ENCODE measurements around the gene CLEC1A. TPM values are rescaled to one million over a fixed set of nuclear protein-coding genes. Genes with fewer than 3 reads are reported as not detected.

CLEC1A gene
- total RNA-seq, 1 experiment from 2014 or later, result 0.30 TPM

DNA sequence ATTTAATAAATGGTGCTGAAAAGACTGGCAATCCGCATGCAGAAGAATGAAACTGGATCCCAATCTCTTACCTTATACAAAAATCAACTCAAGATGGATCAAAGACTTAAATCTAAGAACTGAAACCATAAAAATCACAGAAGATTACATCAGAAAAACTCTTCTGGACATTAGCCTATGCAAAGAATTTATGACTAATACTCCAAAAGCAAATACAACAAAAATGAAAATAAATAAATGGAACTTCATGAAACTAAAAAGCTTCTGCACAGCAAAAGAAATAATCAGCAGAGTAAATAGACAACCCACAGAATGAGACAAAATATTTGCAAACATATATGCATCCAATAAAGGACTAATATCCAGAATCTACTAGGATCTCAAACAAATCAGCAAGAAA is 14.3 kb upstream of the CLEC1A start:
- no peak for DNase-seq
- H3K4me3 ChIP-seq, result no peak overlapping the region
- H3K27me3 ChIP-seq, result no peaks in the 10 kb centered on the region
- H3K36me3 ChIP-seq, result no peaks in the 10 kb centered on the region
- no peaks in the 10 kb centered on the region; the same call in 1 of the 2 replicates for H3K9me3 ChIP-seq

DNA sequence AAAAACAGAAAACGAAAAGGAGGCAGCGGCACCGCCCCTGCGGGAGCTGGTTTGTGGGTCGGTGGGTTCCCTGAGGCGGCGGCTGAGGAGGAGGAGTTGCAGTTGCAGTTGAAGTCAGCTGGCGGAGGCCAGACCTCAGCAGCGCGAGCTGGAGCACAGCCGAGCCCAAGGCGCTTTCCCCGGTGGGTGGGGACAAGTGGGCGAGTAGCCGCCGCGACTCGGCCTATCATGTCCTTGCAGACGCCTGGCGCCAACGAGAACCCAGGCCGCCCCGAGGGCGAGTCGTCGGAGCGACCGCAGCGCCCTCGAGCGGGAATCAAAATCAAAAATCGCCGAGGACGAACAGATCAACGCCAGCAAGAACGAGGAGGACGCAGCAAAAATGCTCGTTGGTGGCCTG is 12.7 kb upstream of the CLEC1A start:
- H3K4me3 ChIP-seq, result no peak overlapping the region
- no peak for DNase-seq
- H3K36me3 ChIP-seq, result no peaks in the 10 kb centered on the region
- H3K9me3 ChIP-seq, result no peaks in the 10 kb centered on the region; the same call in 1 of the 2 replicates
- no peaks in the 10 kb centered on the region for H3K27me3 ChIP-seq

DNA sequence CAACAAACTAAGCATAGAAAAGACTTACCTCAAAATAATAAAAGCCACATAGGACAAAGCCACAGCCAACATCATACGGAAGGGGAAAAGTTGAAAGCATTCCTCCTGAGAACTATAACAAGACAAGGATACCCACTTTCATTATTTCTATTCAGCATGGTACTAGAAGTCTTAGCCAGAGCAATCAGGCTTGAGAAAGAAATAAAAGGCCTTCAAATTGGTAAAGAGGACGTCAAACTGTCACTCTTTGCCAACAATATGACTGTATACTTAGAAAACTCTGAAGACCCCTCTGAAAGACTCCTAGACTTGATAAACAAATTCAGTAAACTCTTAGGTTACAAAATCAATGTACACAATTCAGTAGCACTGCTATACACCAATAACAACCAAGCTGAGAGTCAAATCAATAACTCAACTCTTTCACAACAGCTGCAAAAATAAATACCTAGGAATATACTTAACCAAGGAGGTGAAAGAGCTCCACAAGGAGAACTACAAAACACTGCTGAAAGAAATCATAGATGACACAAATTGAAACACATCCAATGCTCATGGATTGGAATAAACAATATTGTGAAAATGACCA is 11.6 kb upstream of the CLEC1A start:
- Histone ChIP-seq H3K36me3 (no peaks in the 10 kb centered on the region), H3K9me3 (no peaks in the 10 kb centered on the region; the same call in 1 of the 2 replicates), H3K27me3 (no peaks in the 10 kb centered on the region), H3K4me3 (no peak overlapping the region)
- DNase-seq, result no peak

DNA sequence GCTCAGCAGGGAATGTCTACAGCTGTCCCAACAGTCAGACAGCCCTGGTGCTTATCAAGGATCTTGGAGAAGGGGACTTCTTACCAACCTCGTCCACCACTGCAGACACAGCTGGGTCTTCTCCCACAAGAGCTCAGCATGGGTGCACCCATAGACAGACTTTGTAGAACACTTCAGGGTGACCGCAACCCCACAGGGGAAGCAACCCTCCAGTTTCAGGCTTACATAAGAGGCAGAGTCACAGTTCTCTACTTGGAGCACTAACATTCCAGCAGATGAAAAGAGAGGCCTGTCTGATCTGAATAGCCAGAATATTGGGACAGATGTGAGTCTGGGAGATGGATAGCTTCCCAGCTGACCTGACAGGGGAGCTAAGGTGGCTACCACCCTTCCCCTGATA is 3.5 kb upstream of the CLEC1A start:
- no peak overlapping the region for H3K4me3 ChIP-seq
- DNase-seq, result no peak
- H3K27me3 ChIP-seq, result no peaks in the 10 kb centered on the region

DNA sequence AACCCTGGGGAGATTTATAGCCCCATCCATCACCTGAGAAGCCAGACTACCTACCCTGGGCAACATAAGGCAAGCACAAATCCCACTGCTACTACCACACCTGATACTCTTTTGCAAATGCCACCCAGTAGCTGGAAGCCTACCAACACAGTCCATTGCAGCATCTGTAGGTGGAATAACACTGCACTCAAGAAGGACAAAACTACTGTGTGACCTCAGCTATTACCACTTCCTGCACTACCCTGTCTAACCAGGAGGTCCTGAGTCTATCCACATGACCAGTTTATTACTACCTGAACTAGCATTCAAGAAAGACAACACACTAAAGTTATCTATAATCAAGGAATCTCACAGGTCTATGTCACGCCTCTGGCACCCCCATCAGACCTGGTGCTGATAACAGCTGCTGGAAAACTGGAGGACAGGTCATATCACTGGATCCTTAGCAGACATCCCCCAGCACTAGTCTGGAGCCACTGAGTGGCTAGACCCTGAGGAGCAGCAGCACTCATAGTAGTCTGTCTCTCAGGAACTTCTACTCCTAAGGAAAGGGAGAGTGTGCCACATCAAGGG is 2.9 kb upstream of the CLEC1A start:
- DNase-seq, result no peak

More for the DNA sequence above, 3.5 kb upstream of the CLEC1A start:
- Histone ChIP-seq H3K36me3 (no peaks in the 10 kb centered on the region), H3K9me3 (peaks cover 3% of the 10 kb centered on the region)

DNA sequence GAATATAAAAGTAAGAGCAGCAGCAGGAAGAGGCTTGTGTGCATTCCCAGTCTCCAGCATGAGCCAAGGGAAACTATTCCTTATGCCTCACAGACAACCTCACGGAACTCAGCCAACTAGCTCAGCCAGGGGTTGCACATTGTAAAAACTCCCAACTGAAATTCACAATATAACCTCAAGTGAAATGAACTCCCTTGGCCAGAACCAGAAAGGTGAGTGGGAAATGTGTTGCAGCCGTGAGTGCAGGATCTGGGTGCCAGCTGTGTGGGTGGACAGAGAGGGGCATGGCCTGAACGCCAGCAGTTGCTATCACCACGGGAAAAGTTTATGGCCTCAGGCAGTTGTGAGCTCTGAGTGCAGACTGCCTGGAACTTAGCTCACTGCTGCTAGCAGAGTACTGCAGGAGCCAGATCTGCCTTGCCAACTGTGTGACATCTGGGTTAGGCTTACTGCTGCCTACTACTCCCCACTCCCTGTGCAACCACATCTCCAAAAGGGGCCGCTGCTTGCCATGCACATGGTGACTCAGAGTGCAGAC is 2.3 kb upstream of the CLEC1A start:
- H3K4me3 ChIP-seq, result peak overlapping the region; percentile 16; the same call in 1 of the 2 replicates
- H3K36me3 ChIP-seq, result no peaks in the 10 kb centered on the region
- H3K9me3 ChIP-seq, result peaks cover 3% of the 10 kb centered on the region
- no peaks in the 10 kb centered on the region for H3K27me3 ChIP-seq
- DNase-seq, result peak; percentile 88

More for the DNA sequence above, 2.9 kb upstream of the CLEC1A start:
- no peak overlapping the region for H3K4me3 ChIP-seq
- H3K36me3 ChIP-seq, result no peaks in the 10 kb centered on the region
- peaks cover 3% of the 10 kb centered on the region for H3K9me3 ChIP-seq
- no peaks in the 10 kb centered on the region for H3K27me3 ChIP-seq

DNA sequence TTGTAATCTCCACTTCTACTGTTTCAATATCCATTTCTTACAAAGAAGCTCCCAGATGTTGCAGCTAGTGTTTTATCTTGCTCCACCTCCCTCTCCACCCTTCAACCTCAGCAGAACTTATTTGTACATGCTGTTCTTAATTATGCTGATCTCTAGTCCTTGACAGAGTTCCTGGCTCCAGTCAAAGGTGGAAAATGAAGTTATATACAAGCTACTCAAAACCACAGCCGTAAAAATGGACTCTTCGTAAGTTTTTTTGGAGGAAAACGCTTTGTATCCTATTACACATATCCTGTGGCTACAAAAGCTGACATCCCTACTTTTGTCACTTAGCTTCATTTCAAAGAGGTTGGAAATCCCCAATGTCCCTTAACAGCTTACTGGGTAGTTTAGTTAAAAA is 1.3 kb downstream of the CLEC1A start:
- Histone ChIP-seq H3K4me3 (no peak overlapping the region), H3K36me3 (no peaks in the 10 kb centered on the region), H3K9me3 (no peaks in the 10 kb centered on the region), H3K27me3 (no peaks in the 10 kb centered on the region)
- DNase-seq, result no peak

DNA sequence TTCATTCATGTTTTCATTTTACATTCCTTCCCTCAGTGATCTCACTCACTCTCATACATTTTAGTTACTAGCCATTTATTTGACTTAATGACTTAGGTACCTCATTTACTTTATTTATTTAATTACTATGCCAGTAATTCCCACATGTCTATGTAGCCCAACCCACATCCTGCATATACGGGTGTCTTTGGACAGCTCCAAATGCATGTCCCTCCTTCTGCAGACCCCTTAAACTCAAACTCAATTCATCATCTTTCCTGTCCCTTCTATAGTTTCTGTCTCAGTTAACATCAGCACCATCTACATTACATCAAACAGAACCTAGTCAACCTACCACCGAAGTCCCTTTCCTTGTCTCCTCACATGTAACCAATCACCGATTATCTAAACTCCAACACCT is 2.8 kb downstream of the CLEC1A start:
- no peak for DNase-seq
- H3K36me3 ChIP-seq, result no peaks in the 10 kb centered on the region
- no peaks in the 10 kb centered on the region for H3K27me3 ChIP-seq
- no peak overlapping the region for H3K4me3 ChIP-seq
- H3K9me3 ChIP-seq, result no peaks in the 10 kb centered on the region

DNA sequence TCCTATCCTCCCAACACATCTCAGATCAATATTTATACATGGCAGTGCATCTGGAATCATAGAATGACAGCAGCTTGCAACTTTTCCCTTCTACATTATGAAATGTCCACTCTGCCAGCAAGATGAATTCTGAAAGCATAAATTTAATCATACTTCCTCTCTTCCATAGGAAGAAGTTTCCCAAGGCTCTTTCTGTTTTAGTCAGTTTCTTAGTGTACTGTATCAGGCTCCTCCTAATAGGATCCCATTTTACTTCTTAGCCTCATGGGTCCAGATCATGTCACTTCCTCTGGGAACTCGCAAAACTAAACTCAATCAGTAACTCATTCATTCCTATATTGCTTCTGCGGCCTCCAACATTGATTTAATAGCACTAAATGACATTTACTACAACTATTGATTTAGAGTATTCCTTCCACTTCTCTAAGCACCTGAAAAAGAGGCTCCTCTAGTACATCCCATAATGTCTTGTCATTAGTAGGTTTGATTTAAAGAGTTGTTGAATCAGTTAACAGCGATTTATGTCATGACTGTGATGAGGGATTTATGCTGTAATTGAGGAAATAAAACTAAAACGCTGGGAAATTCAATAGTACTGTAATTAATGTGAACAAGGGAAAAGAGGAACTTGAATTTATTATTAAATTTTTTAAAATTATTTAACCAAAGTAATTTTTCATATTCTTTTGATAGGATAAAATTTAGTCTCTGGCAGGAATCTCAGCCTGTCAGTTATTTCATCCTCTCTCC is 4.0 kb downstream of the CLEC1A start:
- no peaks in the 10 kb centered on the region for H3K27me3 ChIP-seq

DNA sequence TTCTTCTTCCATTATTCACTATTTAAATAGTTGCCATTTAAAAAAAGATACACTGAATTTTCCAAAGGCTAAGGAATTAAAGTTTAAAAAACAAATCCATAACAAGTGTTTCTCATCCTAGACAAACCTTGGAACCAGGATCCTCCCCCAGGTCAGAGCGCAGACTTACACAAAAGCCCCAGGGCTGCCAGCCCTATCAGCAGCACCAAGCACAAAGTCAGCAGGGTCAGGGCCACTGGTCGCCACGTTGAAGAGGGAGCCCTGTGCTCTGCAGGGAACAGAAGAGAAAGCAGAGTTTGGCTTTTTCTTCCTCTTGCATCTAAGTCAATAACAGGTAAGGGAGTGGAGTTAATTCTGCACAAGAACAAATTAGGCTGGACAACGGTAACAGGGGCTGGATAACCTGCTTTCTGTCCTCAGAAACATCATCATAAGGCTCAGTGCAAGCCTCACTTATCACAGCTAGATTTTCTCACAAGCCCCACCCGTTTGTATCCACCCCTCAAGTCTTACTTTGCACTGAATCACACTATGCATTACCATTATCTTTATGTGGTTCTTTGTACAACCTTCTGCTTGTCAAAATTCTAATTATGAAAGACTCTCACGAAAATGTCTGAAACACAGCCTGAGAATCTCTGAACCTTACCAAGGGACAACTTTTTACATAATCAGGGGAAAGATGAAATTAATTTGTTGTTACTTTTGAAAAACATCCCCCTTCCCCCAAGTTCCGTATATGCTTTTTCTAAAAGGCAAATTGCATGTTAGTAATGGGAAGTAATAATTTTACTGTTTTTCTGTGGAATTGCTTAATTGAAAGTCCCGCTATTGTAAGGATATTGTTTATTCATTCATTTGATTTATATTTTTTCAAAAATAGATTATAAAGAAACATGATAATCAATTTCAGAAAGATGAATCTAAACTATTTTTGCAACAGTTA is 9.6 kb downstream of the CLEC1A start:
- no peaks in the 10 kb centered on the region for H3K36me3 ChIP-seq
- DNase-seq, result no peak
- H3K4me3 ChIP-seq, result no peak overlapping the region
- H3K9me3 ChIP-seq, result peaks cover 6% of the 10 kb centered on the region; the same call in 1 of the 2 replicates
- no peaks in the 10 kb centered on the region for H3K27me3 ChIP-seq

More for the DNA sequence above, 4.0 kb downstream of the CLEC1A start:
- H3K9me3 ChIP-seq, result no peaks in the 10 kb centered on the region
- no peak overlapping the region for H3K4me3 ChIP-seq
- no peaks in the 10 kb centered on the region for H3K36me3 ChIP-seq
- no peak for DNase-seq

DNA sequence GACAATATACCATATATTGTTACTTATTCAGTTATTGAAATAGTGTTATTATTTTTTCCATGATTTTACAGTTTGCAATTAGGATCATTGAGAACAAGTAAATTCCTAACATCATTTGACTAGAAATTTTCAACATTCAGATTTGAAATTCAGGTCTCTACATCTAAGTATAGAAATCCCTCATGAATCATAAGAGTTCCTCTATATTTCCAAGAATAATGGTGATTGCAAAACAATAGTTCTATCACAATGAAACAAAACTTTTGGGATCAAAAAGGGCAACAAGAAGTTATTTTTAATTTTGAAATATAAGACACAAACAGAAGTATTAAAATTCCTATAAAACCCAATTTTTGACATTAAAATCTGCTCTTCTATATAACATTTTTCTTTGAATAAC is 10.8 kb downstream of the CLEC1A start:
- Histone ChIP-seq H3K36me3 (no peaks in the 10 kb centered on the region), H3K27me3 (no peaks in the 10 kb centered on the region), H3K4me3 (no peak overlapping the region), H3K9me3 (peaks cover 6% of the 10 kb centered on the region; the same call in 1 of the 2 replicates)
- DNase-seq, result no peak

DNA sequence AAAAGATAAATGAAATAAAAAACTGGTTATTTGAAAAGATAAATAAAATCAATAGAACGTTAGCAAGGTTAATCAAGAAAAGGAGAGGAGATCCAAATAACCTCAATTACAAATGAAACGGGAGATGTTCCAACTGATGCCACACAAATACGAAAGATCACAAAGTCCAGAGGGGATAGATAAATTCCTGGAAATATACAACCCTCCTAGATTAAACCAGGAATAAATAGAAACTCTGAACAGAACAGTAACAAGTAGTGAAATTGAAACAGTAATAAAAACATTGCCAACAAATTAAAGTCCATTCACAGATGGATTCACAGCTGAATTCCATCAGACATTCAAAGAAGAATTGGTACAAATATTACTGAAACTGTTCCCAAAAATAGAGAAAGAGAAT is 12.4 kb downstream of the CLEC1A start:
- Histone ChIP-seq H3K36me3 (no peaks in the 10 kb centered on the region), H3K27me3 (no peaks in the 10 kb centered on the region), H3K4me3 (no peak overlapping the region), H3K9me3 (peaks cover 6% of the 10 kb centered on the region; the same call in 1 of the 2 replicates)
- no peak for DNase-seq

DNA sequence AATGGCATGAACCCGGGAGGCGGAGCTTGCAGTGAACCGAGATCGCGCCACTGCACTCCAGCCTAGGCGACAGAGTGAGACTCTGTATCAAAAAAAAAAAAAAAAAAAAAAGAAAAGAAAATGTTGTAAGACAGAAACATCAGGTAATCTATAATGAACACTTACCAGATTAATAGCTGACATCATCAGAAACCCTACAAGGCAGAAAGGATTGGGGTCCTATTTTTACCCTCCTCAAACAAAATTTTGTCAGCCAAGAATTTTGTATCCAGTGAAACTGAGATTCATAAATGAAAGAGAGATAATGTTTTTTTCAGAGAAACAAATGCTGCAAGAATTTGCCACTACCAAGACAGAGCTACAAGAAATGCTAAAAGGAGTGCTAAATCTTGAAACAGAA is 14.1 kb downstream of the CLEC1A start:
- DNase-seq, result no peak
- H3K36me3 ChIP-seq, result no peaks in the 10 kb centered on the region
- no peaks in the 10 kb centered on the region for H3K27me3 ChIP-seq
- no peak overlapping the region for H3K4me3 ChIP-seq
- H3K9me3 ChIP-seq, result peaks cover 6% of the 10 kb centered on the region; the same call in 1 of the 2 replicates

DNA sequence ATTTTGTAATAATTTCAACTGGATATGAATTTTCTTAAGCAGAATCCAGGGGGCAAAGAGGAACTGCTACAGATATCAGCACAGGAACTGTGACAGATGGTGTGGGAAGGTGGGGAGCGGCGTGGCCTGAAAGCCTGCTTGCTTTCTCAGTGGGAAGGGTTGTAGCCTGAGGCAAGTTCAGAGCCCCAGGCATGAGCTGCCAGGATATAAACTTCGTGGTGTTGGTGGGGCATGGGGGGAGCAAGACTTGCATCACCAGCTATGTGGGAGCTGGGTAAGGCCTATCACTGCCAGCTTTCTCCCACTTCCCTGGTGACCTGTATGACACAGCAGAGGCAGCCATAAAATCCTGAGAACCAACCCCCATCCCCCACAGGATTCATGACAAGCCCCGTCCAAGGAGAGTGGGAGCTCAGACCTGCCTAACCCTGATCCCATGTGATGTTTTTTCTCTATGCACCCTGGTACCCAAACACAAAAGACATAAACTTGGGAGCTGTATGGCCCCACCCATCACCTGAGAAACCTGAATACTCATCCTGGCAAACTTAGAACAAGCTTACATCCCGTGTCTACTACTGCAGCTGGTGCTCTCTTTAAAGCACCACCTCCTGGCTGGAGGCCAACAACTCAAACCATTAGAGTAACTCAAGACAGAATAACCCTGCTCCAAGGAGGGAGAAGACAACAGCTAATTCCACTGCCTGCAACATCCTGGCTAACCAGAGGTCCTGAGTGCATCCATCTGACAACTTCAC is 16.5 kb downstream of the CLEC1A start:
- DNase-seq, result no peak
- Histone ChIP-seq H3K4me3 (no peak overlapping the region), H3K36me3 (no peaks in the 10 kb centered on the region), H3K9me3 (peaks cover 6% of the 10 kb centered on the region; the same call in 1 of the 2 replicates), H3K27me3 (no peaks in the 10 kb centered on the region)

DNA sequence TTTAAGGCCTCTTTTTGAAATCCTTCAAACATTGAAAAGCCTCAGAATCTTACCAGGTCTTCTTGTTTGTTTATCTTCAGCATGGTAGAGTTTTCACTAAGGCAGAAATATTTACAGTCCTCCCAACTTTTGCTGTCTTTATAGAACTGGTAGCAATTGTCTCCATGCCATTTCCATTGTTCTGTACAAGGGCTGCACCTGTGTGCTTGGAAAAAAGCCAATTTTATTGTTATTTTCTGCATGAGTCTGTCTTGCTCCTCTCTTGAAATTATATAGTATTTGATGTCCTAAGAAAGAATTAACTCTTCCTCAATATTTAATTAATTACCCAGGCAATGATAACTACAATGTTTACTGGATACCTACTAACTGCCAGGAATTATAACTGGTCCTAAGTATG is 23.3 kb downstream of the CLEC1A start:
- no peaks in the 10 kb centered on the region for H3K36me3 ChIP-seq

DNA sequence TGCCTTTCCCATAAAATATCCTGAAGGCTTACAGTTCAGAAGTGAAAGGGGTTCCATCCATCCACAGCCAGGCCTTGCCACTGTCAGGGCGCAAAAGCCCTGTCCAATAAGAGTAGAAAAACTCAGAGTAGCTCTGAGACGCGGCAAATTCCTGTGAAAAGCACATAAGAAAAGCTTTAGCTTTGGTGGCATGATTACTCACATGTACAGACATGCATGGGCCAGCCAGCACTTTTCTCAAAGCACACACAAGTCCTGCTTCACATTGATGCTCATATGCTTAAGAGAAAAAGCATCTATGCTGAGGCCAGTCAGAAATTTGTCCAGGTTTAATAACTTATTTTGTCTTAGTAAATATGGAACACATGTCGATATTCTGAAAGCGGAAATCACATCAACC is 25.5 kb downstream of the CLEC1A start:
- Histone ChIP-seq H3K4me3 (no peak overlapping the region), H3K27me3 (no peaks in the 10 kb centered on the region), H3K9me3 (no peaks in the 10 kb centered on the region), H3K36me3 (no peaks in the 10 kb centered on the region)
- DNase-seq, result no peak

More for the DNA sequence above, 23.3 kb downstream of the CLEC1A start:
- no peak for DNase-seq
- H3K27me3 ChIP-seq, result no peaks in the 10 kb centered on the region
- H3K9me3 ChIP-seq, result no peaks in the 10 kb centered on the region
- no peak overlapping the region for H3K4me3 ChIP-seq
